Stimulated activated CD4-positive, alpha-beta T cell treated with anti-CD3 and anti-CD28 coated beads, TNF-alpha, amount 100 ng/mL, for 24 hours (primary cell): ENCODE measurements around the gene FCHSD1.
A peak's percentile ranks its signal among the peaks of the same experiment; 100 is the strongest.

Experiments used
- DNase-seq, 3 experiments: peaks; one replicate each; pipeline ENCODE4 v3.0.0-alpha.2; 2020; ENCODE audit warnings: low read depth in 3 of 3

Gene FCHSD1

GRCh38 chr5:141650851-141651727 lies at the start of gene FCHSD1:
Gene FCHSD1, minus strand, starts transcription at chr5:141651418. Its CDS starts 50 bp downstream, at chr5:141651368.
- DNase-seq: peak; percentile 66 to 82 (median 72)

DNA sequence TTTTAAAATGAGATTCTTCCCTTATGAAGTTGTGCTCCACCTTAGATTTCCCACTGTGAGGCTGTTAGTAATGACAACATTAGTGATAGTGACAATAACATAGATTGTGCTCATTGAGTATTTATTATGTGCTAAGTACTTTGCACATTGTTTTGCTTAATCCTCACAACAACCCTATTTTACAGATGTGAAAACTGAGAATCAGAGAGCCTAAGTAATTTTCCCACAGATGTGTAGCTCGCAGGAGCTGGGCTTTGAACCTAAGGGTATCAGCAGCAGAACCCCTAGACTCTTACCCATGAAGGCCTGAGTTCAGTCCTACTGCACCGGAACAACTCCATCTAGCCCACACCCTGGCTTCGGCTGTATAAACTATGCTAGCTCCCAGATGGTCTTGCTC lies 46.4 kb upstream of the FCHSD1 start:
- no peak for DNase-seq

GRCh38 chr5:141696431-141696830 lies 45.2 kb upstream of the FCHSD1 start:
- no peak for DNase-seq

DNA sequence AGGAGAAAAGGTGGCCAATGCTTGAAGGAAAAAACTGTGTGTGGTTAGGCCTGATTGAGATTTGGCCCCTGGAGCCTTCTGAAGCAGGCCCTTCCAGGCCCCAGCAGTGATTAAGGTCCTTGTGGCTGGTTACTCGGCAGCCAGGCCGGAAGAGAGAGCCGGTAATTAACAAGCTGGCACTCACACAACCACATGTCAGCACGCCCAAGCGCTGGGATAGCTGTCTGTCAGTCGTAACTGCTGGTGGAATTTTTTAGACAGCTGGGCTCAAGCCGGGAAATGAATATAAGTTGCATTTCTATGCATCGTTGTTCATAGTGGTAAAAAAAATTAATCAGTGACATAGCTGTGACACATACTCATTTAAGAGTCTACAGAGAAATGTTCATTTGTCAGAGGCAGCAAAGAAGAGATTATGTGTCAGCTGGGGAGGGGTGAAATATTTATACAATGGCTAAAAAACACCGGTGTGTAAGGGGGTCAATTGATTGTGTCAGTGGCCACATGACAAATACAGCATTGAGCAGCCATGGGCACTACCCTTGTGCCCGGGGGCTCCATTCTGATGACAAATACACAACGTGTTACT lies 44.5 kb upstream of the FCHSD1 start:
- no peak for DNase-seq

DNA sequence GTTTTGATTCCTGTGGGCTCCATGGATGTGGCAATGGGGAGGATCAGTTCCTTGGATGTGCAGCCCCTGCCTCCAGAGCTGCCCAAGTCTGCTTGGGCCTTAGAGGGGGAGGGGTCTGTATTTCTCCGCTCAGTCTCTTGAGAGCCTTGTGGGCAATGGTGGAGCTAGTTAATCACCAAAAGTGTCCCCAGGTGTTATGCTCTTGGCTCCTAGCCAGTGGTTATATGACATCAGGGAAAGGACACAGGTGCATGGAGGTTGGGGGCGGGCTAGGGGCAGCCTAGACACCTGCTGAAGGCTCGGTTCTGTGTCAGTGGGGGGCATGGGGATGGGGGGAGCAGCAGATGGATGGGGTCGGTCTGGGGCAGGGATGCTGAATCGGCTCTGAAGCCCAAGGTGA lies 43.3 kb upstream of the FCHSD1 start:
- DNase-seq: no peak

GRCh38 chr5:141692919-141693725 lies 41.9 kb upstream of the FCHSD1 start:
- DNase-seq: peak; percentile 57 to 81 (median 70)

- DNase-seq: no peak
Observed at GRCh38 chr5:141692533-141692888, 41.3 kb upstream of the FCHSD1 start.

- DNase-seq: peak; percentile 75 to 87 (median 81)
Observed at GRCh38 chr5:141691867-141692532, 40.8 kb upstream of the FCHSD1 start.

DNA sequence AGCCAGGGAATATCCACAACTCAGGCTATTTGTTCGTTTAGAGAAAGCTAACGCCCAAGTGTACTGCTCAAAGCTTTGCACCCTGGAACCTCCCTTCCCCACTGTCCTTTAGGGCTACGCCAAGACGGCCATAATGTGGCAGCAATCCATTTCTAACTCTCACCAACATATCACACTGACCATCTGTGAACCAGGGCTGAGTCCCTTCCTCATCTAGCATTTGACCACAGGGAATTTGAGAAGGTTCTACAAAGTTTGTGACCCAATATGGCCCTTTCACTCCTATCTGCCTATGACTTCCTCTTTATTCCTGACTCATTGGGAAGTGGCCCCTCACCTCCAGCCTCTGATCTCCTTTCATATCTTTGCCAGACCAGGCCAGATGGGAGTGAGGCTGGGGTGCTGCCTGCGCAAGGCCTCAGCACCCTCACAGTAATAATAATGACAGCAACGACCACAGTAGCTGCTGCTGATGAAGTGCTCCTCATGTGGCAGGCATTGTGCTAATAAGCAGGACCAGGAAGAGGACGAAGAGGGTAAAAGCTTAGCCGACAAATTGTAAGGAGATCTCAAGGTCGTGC lies 40.2 kb upstream of the FCHSD1 start:
- DNase-seq: no peak

GRCh38 chr5:141686648-141687416 lies 35.6 kb upstream of the FCHSD1 start:
- DNase-seq: no peak

DNA sequence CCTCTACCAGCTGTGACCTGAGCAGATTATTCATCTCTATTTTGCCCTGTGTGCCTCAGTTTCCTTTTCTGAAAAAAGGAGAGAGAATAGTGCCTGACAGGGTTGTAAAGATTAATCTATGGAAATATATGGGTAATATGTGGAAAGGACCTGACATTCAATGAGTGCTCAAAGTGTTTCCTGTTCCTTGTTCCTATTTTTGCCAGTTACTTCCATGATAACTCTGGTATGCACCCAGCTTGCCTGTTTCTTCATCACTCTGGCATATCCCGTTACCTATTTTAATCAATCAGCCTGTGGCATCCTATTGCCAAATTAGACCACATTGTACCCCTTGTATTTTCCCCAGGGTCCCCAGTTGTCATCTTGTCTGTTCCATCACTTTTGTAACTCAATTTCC lies 34.4 kb upstream of the FCHSD1 start:
- DNase-seq: no peak

DNA sequence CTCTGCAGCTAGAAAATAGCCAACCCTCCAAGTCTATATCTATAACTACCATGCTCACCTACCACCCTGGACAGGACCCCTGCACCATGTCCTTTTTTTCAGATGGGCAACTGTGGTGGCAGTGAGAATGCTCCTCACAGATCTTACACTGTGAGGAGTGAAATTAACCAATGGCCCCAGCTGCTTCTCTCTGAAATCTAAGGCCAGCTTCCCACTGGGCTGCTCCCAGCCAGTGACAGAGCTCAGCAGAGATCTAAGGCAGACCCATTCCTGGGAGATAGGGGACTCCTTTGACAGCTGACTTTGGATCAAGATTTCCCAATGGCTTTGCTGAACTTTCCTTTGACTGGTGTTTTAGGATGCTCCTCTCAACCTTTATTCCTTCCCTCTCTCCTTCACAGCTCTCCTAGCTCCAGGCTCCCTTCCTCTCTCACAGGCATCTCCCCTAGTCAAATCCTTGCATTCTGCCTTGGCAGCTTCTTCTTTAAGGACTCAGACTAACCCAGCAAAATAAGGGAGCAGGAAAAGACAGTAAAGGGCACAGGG lies 32.5 kb upstream of the FCHSD1 start:
- no peak for DNase-seq

DNA sequence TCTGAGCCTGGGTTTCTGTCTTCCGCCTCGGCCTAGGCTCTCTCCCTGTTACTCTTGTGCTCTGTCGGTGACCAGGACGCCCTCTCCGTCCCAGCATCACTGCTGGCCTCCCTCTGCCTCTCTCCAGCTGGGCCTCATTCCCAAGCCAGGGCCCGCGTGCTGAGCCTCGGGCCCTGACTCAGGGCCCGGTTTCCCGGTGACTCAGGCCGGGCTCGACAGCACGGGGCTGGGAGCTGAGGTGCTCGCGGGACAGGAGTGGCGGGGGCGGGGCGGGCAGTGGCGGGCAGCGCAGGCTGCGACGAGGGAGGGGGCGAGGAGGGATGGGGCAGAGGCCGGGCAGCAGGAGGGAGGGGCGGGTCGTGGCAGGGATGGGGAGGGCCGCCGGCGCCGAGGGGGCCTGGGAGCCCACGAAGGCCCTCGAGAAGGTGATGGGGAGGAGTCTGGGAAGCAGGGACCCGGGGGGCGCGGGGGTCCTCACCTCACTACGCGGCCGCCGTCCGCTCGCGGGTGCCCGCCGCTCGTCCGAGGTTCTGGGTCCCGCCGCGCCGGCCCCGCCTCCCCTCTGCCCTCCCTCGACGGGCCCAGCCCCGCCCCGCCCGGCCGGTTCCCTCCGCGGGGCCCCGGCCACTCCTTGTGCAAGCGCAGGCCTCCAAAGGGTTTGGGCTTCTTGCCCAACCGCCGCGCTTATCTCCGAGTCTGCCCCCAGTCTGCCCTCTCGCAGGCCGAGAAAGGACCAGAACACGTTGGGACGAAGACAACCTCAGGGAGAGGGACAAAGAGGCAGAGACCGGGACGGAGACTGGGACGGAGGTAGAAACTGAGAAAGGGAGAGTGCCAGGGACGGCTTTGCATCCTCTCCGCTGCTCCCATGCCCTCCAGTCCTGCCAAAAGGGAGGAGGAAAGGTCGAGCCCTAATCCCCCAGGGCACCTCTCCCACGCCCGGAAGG lies 30.8 kb upstream of the FCHSD1 start, which contains the start of gene ARAP3:
Gene ARAP3, minus strand, starts transcription at position 536 of the 947 bp plus-strand sequence. CDS start 1,744 bp downstream, outside the sequence.
- DNase-seq: peak in 1 of 3 experiments; percentile 38

- no peak for DNase-seq
Observed at GRCh38 chr5:141681295-141681694, 30.1 kb upstream of the FCHSD1 start.

GRCh38 chr5:141680751-141681201 lies 29.6 kb upstream of the FCHSD1 start:
- no peak for DNase-seq

GRCh38 chr5:141680178-141680577 lies 29.0 kb upstream of the FCHSD1 start:
- DNase-seq: no peak

- no peak for DNase-seq
Observed at GRCh38 chr5:141677415-141677814, 26.2 kb upstream of the FCHSD1 start.

DNA sequence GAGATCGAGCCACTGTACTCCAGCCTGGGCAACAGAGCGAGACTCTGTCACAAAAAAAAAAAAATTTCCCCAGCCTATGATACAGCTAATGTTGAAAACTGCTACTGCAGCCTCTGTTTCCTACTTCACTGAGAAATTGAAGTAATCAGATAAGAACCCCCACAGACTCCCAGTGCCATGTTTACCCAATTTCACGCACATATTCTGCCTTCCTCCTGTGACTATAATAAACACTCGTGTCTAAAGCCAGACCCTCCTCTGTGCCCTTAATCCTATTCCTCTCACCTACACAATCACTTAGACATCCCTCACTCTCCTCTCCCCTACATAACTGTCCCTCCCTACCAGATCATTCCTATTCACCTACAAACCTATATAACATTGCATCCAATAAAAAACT lies 24.5 kb upstream of the FCHSD1 start:
- DNase-seq: no peak

GRCh38 chr5:141674747-141675146 lies 23.5 kb upstream of the FCHSD1 start:
- DNase-seq: no peak
